Epithelial cell of esophagus (primary cell): ENCODE data around the gene SLFNL1.

Experiments
- DNase-seq: peaks from one replicate; pipeline ENCODE4 v3.0.0; 2010; ENCODE audit warnings: low read depth
- H3K4me3 ChIP-seq: 2 replicates; pipeline ENCODE4 v1.5.1; 2011; ENCODE audit warnings: mild to moderate bottlenecking, low read length, control low read depth
- CTCF ChIP-seq: IDR thresholded peaks from 2 replicates; pipeline ENCODE4 v1.5.1; 2011; ENCODE audit warnings: low read depth, mild to moderate bottlenecking, low read length, control low read depth, inconsistent platforms; ENCODE audit not compliant: insufficient read depth; ENCODE audit errors: missing control alignments

Gene SLFNL1

GRCh38 chr1:40989066-40989465 lies 32.5 kb downstream of the SLFNL1 start:
- DNase-seq, result no peak
- TF ChIP-seq CTCF, result no peak

GRCh38 chr1:40988280-40988679 lies 33.2 kb downstream of the SLFNL1 start:
- no peak for TF ChIP-seq CTCF
- no peak for DNase-seq
- H3K4me3 ChIP-seq, result no peak overlapping the region

More at GRCh38 chr1:40989066-40989465, 32.5 kb downstream of the SLFNL1 start:
- H3K4me3 ChIP-seq, result no peak overlapping the region

DNA sequence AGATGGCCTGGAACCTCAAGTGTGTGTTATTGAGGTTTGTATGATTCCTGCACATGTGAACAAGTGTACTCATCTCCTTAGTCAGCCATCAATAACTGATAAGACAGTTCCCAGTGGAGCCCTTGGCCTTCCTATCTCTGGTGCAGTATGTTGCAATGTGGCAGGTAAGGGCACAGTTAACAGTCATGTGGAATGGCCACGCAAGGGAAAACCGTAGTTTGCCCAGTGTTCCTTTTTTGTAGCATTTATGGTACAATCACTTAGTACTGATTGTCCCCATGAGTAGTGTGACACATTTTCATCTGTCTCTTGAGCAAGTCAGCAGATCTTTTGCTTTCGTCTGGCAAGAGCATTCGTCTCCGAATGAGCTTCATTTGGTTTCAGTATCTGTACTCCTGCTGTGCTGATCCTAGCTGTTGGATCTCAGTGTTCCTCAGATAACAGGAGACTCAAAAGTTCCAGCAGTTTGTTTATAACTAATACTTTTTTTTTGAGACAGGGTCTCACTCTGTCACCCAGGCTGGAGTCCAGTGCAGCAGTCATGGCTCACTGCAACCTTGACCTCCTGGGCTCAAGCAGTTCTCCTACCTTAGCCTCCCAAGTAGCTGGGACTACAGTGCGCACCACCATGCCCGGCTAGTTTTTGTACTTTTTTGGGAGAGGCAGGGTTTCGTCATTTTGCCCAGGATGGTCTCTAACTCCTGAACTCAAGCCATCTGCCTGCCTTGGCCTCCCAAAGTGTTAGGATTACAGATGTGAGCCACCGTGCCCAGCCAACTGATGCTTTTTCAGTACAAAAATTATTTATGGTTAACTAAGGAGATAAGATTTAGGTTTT lies 33.9 kb downstream of the SLFNL1 start:
- no peak for DNase-seq
- no peak for TF ChIP-seq CTCF
- no peak overlapping the region for H3K4me3 ChIP-seq

DNA sequence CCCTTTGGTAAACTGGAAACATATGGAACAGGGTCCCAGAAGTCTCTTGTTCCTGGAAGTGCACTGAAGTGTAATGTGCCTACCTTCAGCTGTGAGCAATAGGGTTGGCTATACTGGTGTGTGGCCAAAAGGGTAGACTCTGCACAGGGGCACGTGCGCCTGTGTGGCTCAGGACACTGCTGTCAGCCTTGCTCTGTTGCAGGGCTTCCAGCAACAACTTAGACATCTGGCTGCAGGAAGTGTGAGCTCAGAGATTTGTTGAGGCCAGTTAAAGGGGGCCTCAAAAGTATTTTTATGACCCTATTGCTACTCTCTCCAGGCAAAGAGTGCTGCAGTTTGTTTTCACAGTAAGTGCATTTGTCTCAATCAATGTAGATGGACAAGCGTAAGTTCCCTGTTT lies 34.6 kb downstream of the SLFNL1 start:
- H3K4me3 ChIP-seq, result no peak overlapping the region
- no peak for DNase-seq
- no peak for TF ChIP-seq CTCF

DNA sequence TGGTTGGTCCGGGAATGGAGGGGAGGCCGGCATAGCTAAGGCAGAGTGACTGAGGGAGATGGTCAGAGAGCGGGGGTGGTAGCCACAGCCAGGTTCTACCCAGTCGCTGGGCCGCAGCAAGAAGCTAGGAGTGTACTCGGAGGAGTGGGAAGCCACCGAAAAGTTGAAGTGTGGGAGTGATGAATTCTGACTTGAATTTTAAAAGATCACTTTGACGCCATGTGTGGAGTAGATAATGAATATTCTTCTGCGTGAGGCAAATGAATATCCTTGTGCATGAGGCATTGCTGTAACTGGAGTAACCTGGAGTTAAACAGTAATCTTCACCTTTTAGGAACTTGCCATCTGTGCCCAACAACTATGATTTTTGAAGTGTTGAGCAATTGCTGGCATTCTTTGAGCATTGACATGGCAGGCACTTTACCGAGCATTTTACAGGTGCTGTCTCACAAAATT lies 35.2 kb downstream of the SLFNL1 start:
- no peak overlapping the region for H3K4me3 ChIP-seq
- no peak for TF ChIP-seq CTCF
- no peak for DNase-seq

DNA sequence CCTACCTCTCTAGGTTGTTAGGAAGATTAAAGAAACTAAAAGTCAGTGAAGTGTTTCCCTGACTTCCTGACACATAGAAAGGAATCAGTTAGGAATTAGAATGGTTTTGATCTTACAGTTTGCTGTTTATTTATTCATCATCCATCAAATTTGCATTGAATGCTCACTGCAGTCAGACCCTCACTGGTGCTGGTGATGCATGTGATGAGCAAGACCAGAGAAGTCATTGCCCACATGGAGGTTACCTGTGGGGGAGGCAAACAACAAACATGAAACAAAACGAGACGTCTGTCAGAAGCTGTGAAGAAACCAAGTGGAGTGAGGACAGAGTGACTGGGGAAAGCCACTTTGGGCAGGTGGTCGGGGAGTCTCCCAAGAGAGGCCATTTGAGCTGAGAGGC lies 35.6 kb downstream of the SLFNL1 start:
- TF ChIP-seq CTCF, result no peak
- no peak for DNase-seq
- H3K4me3 ChIP-seq, result no peak overlapping the region

DNA sequence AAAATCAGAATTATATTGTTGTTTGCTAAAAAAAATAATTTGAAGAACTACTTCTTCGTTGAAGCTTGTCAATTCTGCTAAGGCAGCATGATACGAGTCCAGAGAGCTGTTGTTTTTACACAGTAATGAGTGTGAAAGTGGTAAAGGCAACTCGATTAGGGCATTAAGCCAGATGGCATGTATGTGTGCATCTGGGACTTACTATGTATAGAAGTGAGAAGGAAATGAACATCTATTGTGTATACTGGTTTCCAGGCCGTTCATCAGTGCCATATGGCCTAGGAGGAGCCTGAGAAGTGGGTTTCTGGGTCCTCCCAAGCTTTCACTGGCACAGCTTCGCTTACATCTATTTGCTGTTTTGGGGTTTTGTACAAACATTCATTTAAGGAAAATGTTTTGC lies 36.4 kb downstream of the SLFNL1 start:
- TF ChIP-seq CTCF, result no peak
- DNase-seq, result no peak
- H3K4me3 ChIP-seq, result no peak overlapping the region
